HepG2 (cell line): ENCODE data around the gene EPB41. TPM values are rescaled to one million over a fixed set of nuclear protein-coding genes. Genes with fewer than 3 reads are reported as not detected.

Source experiments
- BCL3 ChIP-seq: sonication (generic); formaldehyde crosslinking; IDR thresholded peaks from 2 replicates; pipeline ENCODE4 v1.5.1; 2020; ENCODE audit warnings: mild to moderate bottlenecking, missing genetic modification reagents, moderate library complexity
- EEA1 ChIP-seq: sonication (generic); formaldehyde crosslinking; IDR thresholded peaks from 2 replicates; pipeline ENCODE4 v1.5.1; 2020; ENCODE audit warnings: mild to moderate bottlenecking, missing genetic modification reagents, borderline replicate concordance
- GLI4 ChIP-seq: sonication (generic); formaldehyde crosslinking; IDR thresholded peaks from 2 replicates; pipeline ENCODE4 v1.5.1; 2020; ENCODE audit warnings: missing genetic modification reagents, mild to moderate bottlenecking, moderate library complexity, borderline replicate concordance
- HNF1B ChIP-seq: sonication (generic); formaldehyde crosslinking; IDR thresholded peaks from 2 replicates; pipeline ENCODE4 v1.5.1; 2020; ENCODE audit warnings: mild to moderate bottlenecking, moderate library complexity, missing genetic modification reagents
- HOXA9 ChIP-seq: sonication (generic); formaldehyde crosslinking; IDR thresholded peaks from 2 replicates; pipeline ENCODE4 v1.8.1; 2022; ENCODE audit warnings: missing genetic modification reagents, mild to moderate bottlenecking, moderate library complexity, borderline replicate concordance
- IRF1 ChIP-seq: sonication (generic); formaldehyde crosslinking; IDR thresholded peaks from 2 replicates; pipeline ENCODE4 v1.4.0; 2020; ENCODE audit warnings: low read depth, mild to moderate bottlenecking, missing genetic modification reagents
- MATR3 ChIP-seq: sonication (generic); formaldehyde crosslinking; IDR thresholded peaks from 2 replicates; pipeline ENCODE4 v1.4.0; 2020; ENCODE audit warnings: missing genetic modification reagents
- NKX3-1 ChIP-seq: sonication (generic); formaldehyde crosslinking; IDR thresholded peaks from 2 replicates; pipeline ENCODE4 v1.5.0; 2020; ENCODE audit warnings: missing genetic modification reagents
- PCBP1 ChIP-seq: fragments of 200-400 bp; formaldehyde crosslinking; IDR thresholded peaks from 2 replicates; pipeline ENCODE4 v1.6.1; 2017; ENCODE audit warnings: mild to moderate bottlenecking, low read depth, low read length, borderline replicate concordance
- RFX3 ChIP-seq: IDR thresholded peaks from 2 replicates; pipeline ENCODE4 v1.6.1; 2016; ENCODE audit warnings: missing biosample characterization, missing genetic modification reagents
- RXRB ChIP-seq: IDR thresholded peaks from 2 replicates; pipeline ENCODE4 v1.6.1; 2016; ENCODE audit warnings: borderline replicate concordance, missing genetic modification reagents, missing compliant biosample characterization
- SATB2 ChIP-seq: sonication (generic); formaldehyde crosslinking; IDR thresholded peaks from 2 replicates; pipeline ENCODE4 v1.5.0; 2020; ENCODE audit warnings: missing genetic modification reagents
- SOX5 ChIP-seq: IDR thresholded peaks from 2 replicates; pipeline ENCODE4 v1.6.1; 2016; ENCODE audit warnings: borderline replicate concordance
- SP1 ChIP-seq, 2 experiments: fragments of 450-650 bp in 1 of 2; sonication (generic) in 1 of 2; formaldehyde crosslinking in 1 of 2; IDR thresholded peaks; 2 replicates each; pipeline versions ENCODE4 v1.4.0 to v1.6.1; 2016 to 2020; ENCODE audit warnings: missing genetic modification reagents in 1 of 2
- THAP11 ChIP-seq: IDR thresholded peaks from 2 replicates; pipeline ENCODE4 v1.6.1; 2016; ENCODE audit warnings: missing biosample characterization, missing genetic modification reagents
- TP53 ChIP-seq: sonication (generic); formaldehyde crosslinking; conservative IDR thresholded peaks from 2 replicates; pipeline ENCODE4 v1.4.0; 2020; ENCODE audit warnings: missing genetic modification reagents
- ZBTB21 ChIP-seq: sonication (generic); formaldehyde crosslinking; IDR thresholded peaks from 2 replicates; pipeline ENCODE4 v1.4.0; 2020; ENCODE audit warnings: missing genetic modification reagents
- ZGPAT ChIP-seq: IDR thresholded peaks from 2 replicates; pipeline ENCODE4 v1.6.1; 2016; ENCODE audit warnings: mild to moderate bottlenecking
- ZNF616 ChIP-seq: sonication (generic); formaldehyde crosslinking; IDR thresholded peaks from 2 replicates; pipeline ENCODE4 v1.5.0; 2020; ENCODE audit warnings: low read depth, mild to moderate bottlenecking, missing genetic modification reagents
- ZNF784 ChIP-seq: sonication (generic); formaldehyde crosslinking; IDR thresholded peaks from 2 replicates; pipeline ENCODE4 v1.5.1; 2020; ENCODE audit warnings: missing genetic modification reagents, mild to moderate bottlenecking, borderline replicate concordance
- ZNF816 ChIP-seq: sonication (generic); formaldehyde crosslinking; IDR thresholded peaks from 2 replicates; pipeline ENCODE4 v1.8.0; 2022; ENCODE audit warnings: missing genetic modification reagents, mild to moderate bottlenecking, borderline replicate concordance
- polyA plus RNA-seq, 8 experiments: library from polyadenylated mRNA; depleted of rRNA in 3 of 8; stranded (reverse) in 7 of 8; unstranded in 1 of 8; fragments of >200 nt; fragmentation: Illumina TruSeq in 4 of 8; extraction: Trizol in 4 of 8; gene quantifications; 2 replicates each; pipeline versions ENCODE4 v1.2.1 to v1.2.3, GENCODE V29; 2011 to 2016; ENCODE audit warnings: low read depth in 4 of 8, missing spikeins in 1 of 8, mixed read lengths in 1 of 8; ENCODE audit not compliant: insufficient read depth in 1 of 8
- total RNA-seq, 5 experiments: library from RNA; depleted of rRNA; stranded (reverse); fragments of >200 nt; fragmentation: Illumina TruSeq; extraction: Trizol; gene quantifications; 2 replicates each; pipeline ENCODE4 v1.2.3, GENCODE V29; 2016; ENCODE audit warnings: low read depth in 1 of 5

Gene EPB41
- total and polyA plus RNA-seq, 2 of the 13 experiments (the other 11 are each of a cell fraction or from before 2014, with no cell fraction given): 34.5 to 46.7 TPM

GRCh38 chr1:29124366-29125236 lies 210.2 kb downstream of the EPB41 start (continued):
- no peak for TF ChIP-seq IRF1 (CRISPR knock-in tag)
- no peak for TF ChIP-seq SATB2 (CRISPR knock-in tag)
- TF ChIP-seq EEA1 (CRISPR knock-in tag): no peak
- TF ChIP-seq NKX3-1 (CRISPR knock-in tag): no peak
- TF ChIP-seq TP53 (CRISPR knock-in tag): no peak
- no peak for TF ChIP-seq SOX5 (CRISPR knock-in tag)
- TF ChIP-seq ZGPAT: peak; percentile 58; the same call in 1 of the 2 replicates
- TF ChIP-seq MATR3 (CRISPR knock-in tag): no peak
- TF ChIP-seq ZNF816 (CRISPR knock-in tag): no peak
- TF ChIP-seq SP1 (IDR thresholded peaks at IDR 0.05): no peak
- peak; percentile 20; the same call in 1 of the 2 replicates for TF ChIP-seq SP1 (CRISPR knock-in tag; IDR thresholded peaks at IDR 0.05)
- no peak; the same call in 1 of the 2 replicates for TF ChIP-seq HNF1B
- TF ChIP-seq THAP11: peak; percentile 16; the same call in 1 of the 2 replicates
- TF ChIP-seq RXRB (CRISPR knock-in tag): no peak
- no peak for TF ChIP-seq ZBTB21 (CRISPR knock-in tag)
- TF ChIP-seq RFX3 (CRISPR knock-in tag): no peak
- TF ChIP-seq PCBP1: no peak
- no peak; the same call in 1 of the 2 replicates for TF ChIP-seq BCL3 (CRISPR knock-in tag)
- no peak for TF ChIP-seq ZNF784
- no peak for TF ChIP-seq ZNF616 (CRISPR knock-in tag)
- 0 out of 2 replicates have a peak, but pooled peaks have one; percentile 16 for TF ChIP-seq HOXA9 (CRISPR knock-in tag)
- TF ChIP-seq GLI4: no peak
